Upper lobe of right lung (tissue), 1 donor: ENCODE results near the gene PPFIBP2. TPM values are rescaled to one million over a fixed set of nuclear protein-coding genes. Genes with fewer than 3 reads are reported as not detected.
A peak's percentile ranks its signal among the peaks of the same experiment; 100 is the strongest.

Experiments used
- ATAC-seq: fragments of 200-7000 bp; cut with Tn5 transposase; one replicate; pipeline ENCODE4 v1.9.1; 2020; ENCODE audit warnings: mild to moderate bottlenecking, moderate library complexity
- DNase-seq: peaks from one replicate; pipeline ENCODE4 v3.0.0-alpha.2; 2020
- H3K27ac ChIP-seq: fragments of 200-600 bp; one replicate; pipeline ENCODE4 v1.8.0; 2022
- H3K27me3 ChIP-seq: fragments of 200-600 bp; one replicate; pipeline ENCODE4 v1.8.0; 2022; ENCODE audit warnings: mild to moderate bottlenecking
- H3K36me3 ChIP-seq: fragments of 200-600 bp; one replicate; pipeline ENCODE4 v1.8.0; 2022
- H3K4me1 ChIP-seq: fragments of 200-600 bp; one replicate; pipeline ENCODE4 v1.8.0; 2022
- H3K4me3 ChIP-seq: fragments of 200-600 bp; one replicate; pipeline ENCODE4 v1.8.0; 2022; ENCODE audit warnings: mild to moderate bottlenecking
- H3K9me3 ChIP-seq: fragments of 200-600 bp; one replicate; pipeline ENCODE4 v1.8.0; 2022
- CTCF ChIP-seq: fragments of 200-600 bp; IDR thresholded peaks from one replicate; pipeline ENCODE4 v1.8.0; 2022; ENCODE audit warnings: antibody characterized with exemption
- intact Hi-C: fragments of 100-400 bp; cut with DNase I; formaldehyde crosslinking; loops from one replicate; pipeline ENCODE4 v1.11.0; 2022
- total RNA-seq: library from RNA; stranded (reverse); fragmentation: NEBNext Ultra II Directional; extraction: Animal tissue kit (Norgen Biotek cat#: 25700); gene quantifications from one replicate; pipeline ENCODE4 v1.2.1, GENCODE V29; 2021
- donor health status: DM: no; HTN: yes; CAD: no; lungs with severe emphysema.

The PPFIBP2 gene
- total RNA-seq, 1 donor from 2014 or later: 26.8 TPM

GRCh38 chr11:7589861-7590260, 76.1 kb downstream of the PPFIBP2 start:
- peaks cover 24% of the 10 kb centered on the region for H3K4me1 ChIP-seq
- no peak overlapping the region for H3K4me3 ChIP-seq
- H3K9me3 ChIP-seq: no peaks in the 10 kb centered on the region
- ATAC-seq: no peak
- H3K36me3 ChIP-seq: no peaks in the 10 kb centered on the region
- H3K27ac ChIP-seq: no peak overlapping the region
- no peaks in the 10 kb centered on the region for H3K27me3 ChIP-seq
- intact Hi-C loops: no loop called here
- DNase-seq: no peak
- no peak for TF ChIP-seq CTCF

GRCh38 chr11:7590529-7590928, 76.7 kb downstream of the PPFIBP2 start:
- Histone ChIP-seq H3K27me3 (no peaks in the 10 kb centered on the region), H3K27ac (no peak overlapping the region), H3K9me3 (no peaks in the 10 kb centered on the region), H3K4me1 (peaks cover 28% of the 10 kb centered on the region), H3K36me3 (no peaks in the 10 kb centered on the region), H3K4me3 (no peak overlapping the region)
- DNase-seq (no peak), ATAC-seq (peak; percentile 5)
- TF ChIP-seq CTCF: no peak
- intact Hi-C loops: no loop called here

- intact Hi-C loops: no loop called here
- ATAC-seq (no peak), DNase-seq (no peak)
- H3K4me1 ChIP-seq: peaks cover 35% of the 10 kb centered on the region
- H3K4me3 ChIP-seq: no peak overlapping the region
- H3K27ac ChIP-seq: no peak overlapping the region
- no peak for TF ChIP-seq CTCF
- H3K27me3 ChIP-seq: no peaks in the 10 kb centered on the region
- H3K9me3 ChIP-seq: no peaks in the 10 kb centered on the region
- H3K36me3 ChIP-seq: no peaks in the 10 kb centered on the region
Observed at GRCh38 chr11:7591107-7591894, 77.5 kb downstream of the PPFIBP2 start.

- Histone ChIP-seq H3K9me3 (no peaks in the 10 kb centered on the region), H3K4me3 (no peak overlapping the region), H3K27ac (no peak overlapping the region), H3K4me1 (peaks cover 41% of the 10 kb centered on the region), H3K36me3 (no peaks in the 10 kb centered on the region), H3K27me3 (no peaks in the 10 kb centered on the region)
- no peak for TF ChIP-seq CTCF
- ATAC-seq (peak; percentile 68), DNase-seq (no peak)
- intact Hi-C loops: no loop called here
Observed at GRCh38 chr11:7591987-7592386, 78.2 kb downstream of the PPFIBP2 start.

- Histone ChIP-seq H3K4me1 (peaks cover 47% of the 10 kb centered on the region), H3K9me3 (no peaks in the 10 kb centered on the region), H3K27ac (peak overlapping the region; percentile 47), H3K36me3 (no peaks in the 10 kb centered on the region), H3K27me3 (no peaks in the 10 kb centered on the region), H3K4me3 (no peak overlapping the region)
- peak; percentile 80 for DNase-seq
- intact Hi-C loops: no loop called here
- peak; percentile 79 for ATAC-seq
- no peak for TF ChIP-seq CTCF
Observed at GRCh38 chr11:7592711-7593110, 78.9 kb downstream of the PPFIBP2 start.
